ENCODE measurements around the gene PDPR. TPM values are rescaled to one million over a fixed set of nuclear protein-coding genes. Genes with fewer than 3 reads are reported as not detected.

Gene PDPR
- 10.1 TPM in 2 replicates for total RNA-seq (ENCODE audit: low replicate concordance)

GRCh38 chr16:70113982-70114826 lies at the start of gene PDPR:
TSS of gene PDPR (plus strand) at chr16:70114332. CDS start at chr16:70120493, 6,161 bp downstream.

GRCh38 chr16:70173212-70173837 lies 59.2 kb downstream of the PDPR start, which contains the start of gene CLEC18C:
TSS of gene CLEC18C (plus strand) at chr16:70173787. CDS start at chr16:70174279, 492 bp downstream.

Other genes starting within 250 kb of the PDPR start
- gene CLEC18A, start 163.0 kb upstream of the PDPR start, total RNA-seq (ENCODE audit: low replicate concordance) = 0.23 and 9.2 TPM in 2 replicates
- under 0.01 and 2.6 TPM in 2 replicates for gene CLEC18C, start 59.5 kb downstream of the PDPR start, total RNA-seq (ENCODE audit: low replicate concordance)
- gene EXOSC6, start 137.6 kb downstream of the PDPR start, total RNA-seq (ENCODE audit: low replicate concordance) = 13.1 and 26.2 TPM in 2 replicates
- 186 and 251 TPM in 2 replicates for gene AARS1, start 175.2 kb downstream of the PDPR start, total RNA-seq (ENCODE audit: low replicate concordance)
- gene DDX19B, start 184.9 kb downstream of the PDPR start, total RNA-seq (ENCODE audit: low replicate concordance) = 15.8 and 26.6 TPM in 2 replicates
- gene DDX19A, start 232.6 kb downstream of the PDPR start, total RNA-seq (ENCODE audit: low replicate concordance) = 34.2 and 38.1 TPM in 2 replicates